Fibroblast of lung (primary cell): Measurements from ENCODE around the gene RAPGEF2. TPM values are rescaled to one million over a fixed set of nuclear protein-coding genes. Genes with fewer than 3 reads are reported as not detected.
"Not testable (repeated sequence)": the region's sequence is repeated elsewhere in the genome, so short reads cannot be mapped to it uniquely, and the experiment has no call there.

Source experiments
- DNase-seq, 2 donors: peaks; one replicate each; pipeline versions ENCODE4 v3.0.0 to v3.0.0-alpha.2; 2010; ENCODE audit warnings: low read depth in 2 of 2
- H2AFZ ChIP-seq: 2 replicates; pipeline ENCODE4 v1.5.1; 2012; ENCODE audit warnings: low read length, control low read depth, inconsistent platforms
- H3K27ac ChIP-seq: 2 replicates; pipeline ENCODE4 v1.5.1; 2011; ENCODE audit warnings: low read length, control low read depth; ENCODE audit not compliant: insufficient read depth
- H3K27me3 ChIP-seq: 2 replicates; pipeline ENCODE4 v1.5.1; 2011; ENCODE audit warnings: mild to moderate bottlenecking, low read length; ENCODE audit not compliant: control insufficient read depth, insufficient read depth
- H3K36me3 ChIP-seq: 2 replicates; pipeline ENCODE4 v1.5.1; 2011; ENCODE audit warnings: low read length; ENCODE audit not compliant: control insufficient read depth, insufficient read depth
- H3K4me1 ChIP-seq: 2 replicates; pipeline ENCODE4 v1.5.1; 2011; ENCODE audit warnings: low read length; ENCODE audit not compliant: control insufficient read depth, insufficient read depth; ENCODE audit errors: extremely low read depth
- H3K4me2 ChIP-seq: 2 replicates; pipeline ENCODE4 v1.5.1; 2011; ENCODE audit warnings: low read length, control low read depth; ENCODE audit not compliant: insufficient read depth; ENCODE audit errors: extremely low read depth
- H3K4me3 ChIP-seq, 4 experiments: fragments of 200-600 bp in 1 of 4; sonication (generic) in 1 of 4; replicated peaks in 1 of 4; 2 replicates each; pipeline ENCODE4 v1.5.1; 2011 to 2016; ENCODE audit warnings: low read length in 4 of 4, low read depth in 3 of 4, mild to moderate bottlenecking in 3 of 4, control low read depth in 2 of 4, inconsistent platforms in 1 of 4, mixed read lengths in 1 of 4; ENCODE audit not compliant: insufficient read depth in 1 of 4; ENCODE audit errors: control extremely low read depth in 1 of 4
- H3K79me2 ChIP-seq: 2 replicates; pipeline ENCODE4 v1.5.1; 2012; ENCODE audit warnings: mild to moderate bottlenecking, low read length, inconsistent platforms; ENCODE audit not compliant: control insufficient read depth, insufficient read depth
- H3K9ac ChIP-seq: 2 replicates; pipeline ENCODE4 v1.5.1; 2011; ENCODE audit warnings: mild to moderate bottlenecking, low read length, control low read depth; ENCODE audit not compliant: insufficient read depth
- H3K9me3 ChIP-seq: 2 replicates; pipeline ENCODE4 v1.5.1; 2012; ENCODE audit warnings: low read depth, low read length; ENCODE audit not compliant: control insufficient read depth, insufficient read depth
- H4K20me1 ChIP-seq: 2 replicates; pipeline ENCODE4 v1.5.1; 2011; ENCODE audit warnings: low read length; ENCODE audit not compliant: control insufficient read depth, insufficient read depth; ENCODE audit errors: extremely low read depth
- EZH2 ChIP-seq: IDR thresholded peaks from 2 replicates; pipeline ENCODE4 v1.5.1; 2012; ENCODE audit warnings: low read length, control low read depth, mild to moderate bottlenecking; ENCODE audit errors: missing control alignments
- polyA plus RNA-seq, 2 donors: library from polyadenylated mRNA; depleted of rRNA in 1 of 2; stranded (reverse) in 1 of 2; unstranded in 1 of 2; fragments of >200 nt; gene quantifications; 2 replicates each; pipeline ENCODE4 v1.2.1, GENCODE V29; 2011 to 2012; ENCODE audit warnings: missing spikeins in 1 of 2
- total RNA-seq: library from RNA; depleted of rRNA; stranded (reverse); fragments of >200 nt; gene quantifications from 2 replicates; pipeline ENCODE4 v1.2.1, GENCODE V29; 2014
- TF ChIP-seq, protein P1 (sequence below), 2 donors: IDR thresholded peaks in 1 of 2; conservative IDR thresholded peaks in 1 of 2; 1 replicate in 1 of 2; 2 replicates in 1 of 2; pipeline ENCODE4 v1.5.1; 2011 to 2012; ENCODE audit warnings: low read length in 2 of 2, control low read depth in 1 of 2, inconsistent platforms in 1 of 2, low read depth in 1 of 2, mild to moderate bottlenecking in 1 of 2

Gene RAPGEF2
- total and polyA plus RNA-seq, 2 donors (not counting 1 experiment from before 2014, with no cell fraction given), result 45.5 to 58.5 TPM

DNA sequence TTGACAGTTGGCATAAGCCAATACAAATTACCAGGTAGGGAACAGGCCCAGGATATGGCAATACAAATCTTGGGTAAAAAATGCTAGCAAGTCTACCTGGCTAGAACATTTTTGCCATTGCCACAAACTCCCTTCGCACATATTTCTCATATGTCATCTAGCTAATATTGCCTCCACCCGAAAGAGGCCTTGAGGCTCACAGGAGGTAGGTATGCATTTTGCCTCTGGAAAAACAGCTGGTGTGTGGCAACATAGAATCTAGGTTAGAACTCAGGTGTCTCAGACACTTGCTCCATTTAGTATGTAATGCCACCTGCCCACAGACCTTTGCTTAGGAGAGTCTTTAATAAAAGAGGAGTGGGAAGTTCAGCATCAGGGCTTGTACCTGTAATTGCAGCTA, 16.3 kb upstream of the RAPGEF2 start:
- Histone ChIP-seq H3K79me2 (no peaks in the 10 kb centered on the region), H3K27ac (no peak overlapping the region), H3K9ac (no peak overlapping the region), H3K27me3 (no peaks in the 10 kb centered on the region), H3K9me3 (no peaks in the 10 kb centered on the region), H2AFZ (no peak overlapping the region), H3K4me1 (no peaks in the 10 kb centered on the region), H4K20me1 (no peaks in the 10 kb centered on the region), H3K4me2 (no peak overlapping the region), H3K36me3 (no peaks in the 10 kb centered on the region), H3K4me3 (no peak overlapping the region)
- TF ChIP-seq, protein P1, sequence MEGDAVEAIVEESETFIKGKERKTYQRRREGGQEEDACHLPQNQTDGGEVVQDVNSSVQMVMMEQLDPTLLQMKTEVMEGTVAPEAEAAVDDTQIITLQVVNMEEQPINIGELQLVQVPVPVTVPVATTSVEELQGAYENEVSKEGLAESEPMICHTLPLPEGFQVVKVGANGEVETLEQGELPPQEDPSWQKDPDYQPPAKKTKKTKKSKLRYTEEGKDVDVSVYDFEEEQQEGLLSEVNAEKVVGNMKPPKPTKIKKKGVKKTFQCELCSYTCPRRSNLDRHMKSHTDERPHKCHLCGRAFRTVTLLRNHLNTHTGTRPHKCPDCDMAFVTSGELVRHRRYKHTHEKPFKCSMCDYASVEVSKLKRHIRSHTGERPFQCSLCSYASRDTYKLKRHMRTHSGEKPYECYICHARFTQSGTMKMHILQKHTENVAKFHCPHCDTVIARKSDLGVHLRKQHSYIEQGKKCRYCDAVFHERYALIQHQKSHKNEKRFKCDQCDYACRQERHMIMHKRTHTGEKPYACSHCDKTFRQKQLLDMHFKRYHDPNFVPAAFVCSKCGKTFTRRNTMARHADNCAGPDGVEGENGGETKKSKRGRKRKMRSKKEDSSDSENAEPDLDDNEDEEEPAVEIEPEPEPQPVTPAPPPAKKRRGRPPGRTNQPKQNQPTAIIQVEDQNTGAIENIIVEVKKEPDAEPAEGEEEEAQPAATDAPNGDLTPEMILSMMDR (conservative IDR thresholded peaks at IDR 0.05 in 1 of 2, IDR thresholded peaks at IDR 0.05 in 1 of 2; ENCODE audit: low read depth in 1 of 2, low read length in 2 of 2), result no peak
- TF ChIP-seq EZH2, result no peak
- no peak for DNase-seq

DNA sequence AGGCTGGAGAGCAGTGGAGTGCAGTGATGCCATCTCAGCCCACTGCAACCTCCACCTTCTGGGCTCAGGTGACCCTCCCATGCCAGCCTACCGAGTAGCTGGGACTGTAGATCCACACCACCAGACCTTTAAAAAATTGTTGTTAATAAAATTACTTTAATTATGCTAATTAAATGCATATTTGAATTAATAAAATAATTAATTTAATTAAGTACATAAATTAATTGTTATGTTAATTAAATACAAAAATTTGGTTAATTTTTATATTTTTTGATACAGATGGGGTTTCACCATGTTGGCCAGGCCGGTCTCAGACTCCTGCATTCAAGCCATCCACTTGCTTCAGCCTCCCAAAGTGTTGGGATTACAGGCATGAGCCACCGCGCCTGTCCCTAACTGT, 12.6 kb upstream of the RAPGEF2 start:
- Histone ChIP-seq H2AFZ (no peak overlapping the region), H3K9me3 (no peaks in the 10 kb centered on the region), H4K20me1 (no peaks in the 10 kb centered on the region), H3K4me3 (no peak overlapping the region), H3K4me1 (no peaks in the 10 kb centered on the region), H3K4me2 (no peak overlapping the region), H3K79me2 (no peaks in the 10 kb centered on the region), H3K36me3 (no peaks in the 10 kb centered on the region), H3K9ac (no peak overlapping the region), H3K27ac (no peak overlapping the region), H3K27me3 (no peaks in the 10 kb centered on the region)
- TF ChIP-seq EZH2, result no peak
- TF ChIP-seq, protein P1 (conservative IDR thresholded peaks at IDR 0.05 in 1 of 2, IDR thresholded peaks at IDR 0.05 in 1 of 2; ENCODE audit: low read depth in 1 of 2, low read length in 2 of 2), result no peak
- no peak for DNase-seq

DNA sequence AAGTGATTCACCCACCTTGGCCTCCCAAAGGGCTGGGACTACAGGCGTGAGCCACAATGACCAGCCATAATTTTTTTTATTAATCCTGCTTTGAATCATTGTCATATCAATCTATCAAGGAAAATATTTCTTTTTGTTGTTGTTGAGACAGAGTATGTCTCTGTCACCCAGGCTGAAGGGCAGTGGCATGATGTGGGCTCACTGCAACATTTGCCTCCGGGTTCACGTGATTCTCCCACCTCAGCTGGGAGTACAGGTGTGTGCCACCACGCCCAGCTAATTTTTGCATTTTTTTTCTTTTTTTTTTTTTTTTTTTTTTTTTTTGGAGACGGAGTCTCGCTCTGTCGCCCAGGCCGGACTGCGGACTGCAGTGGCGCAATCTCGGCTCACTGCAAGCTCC, 8.7 kb upstream of the RAPGEF2 start:
- not testable (repeated sequence) for H3K9ac ChIP-seq, H3K9me3 ChIP-seq, H3K4me1 ChIP-seq, H3K4me3 ChIP-seq, H3K36me3 ChIP-seq, H3K27ac ChIP-seq, DNase-seq, H3K4me2 ChIP-seq, H3K27me3 ChIP-seq, H2AFZ ChIP-seq, H3K79me2 ChIP-seq, H4K20me1 ChIP-seq
